GM04504 (cell line): Measurements from ENCODE around the gene ARFGEF3.
"Not testable (repeated sequence)": the region's sequence is repeated elsewhere in the genome, so short reads cannot be mapped to it uniquely, and the experiment has no call there.

ENCODE experiments used
- DNase-seq: peaks from one replicate; pipeline ENCODE4 v3.0.0-alpha.2; 2012; ENCODE audit warnings: low read depth

The ARFGEF3 gene

GRCh38 chr6:138162955-138163575 lies 1.3 kb downstream of the ARFGEF3 start:
- DNase-seq: no peak

DNA sequence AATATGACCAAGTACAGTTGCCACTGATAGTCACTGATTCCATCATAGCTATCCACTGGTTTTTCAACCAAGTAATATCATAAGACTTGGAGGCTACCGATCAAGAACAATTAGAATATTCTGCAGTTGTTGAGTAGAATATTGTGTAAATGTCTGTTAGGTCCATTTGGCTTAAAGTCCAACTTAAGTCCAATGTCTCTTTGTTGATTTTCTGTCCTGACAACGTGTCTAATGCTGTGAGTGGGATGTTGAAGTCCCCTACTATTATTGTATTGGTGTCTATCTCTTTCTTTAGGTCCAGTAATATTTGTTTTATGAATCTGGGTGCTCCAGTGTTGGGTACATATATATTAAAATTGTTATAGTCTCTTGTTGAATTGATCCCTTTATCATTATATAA lies 13.9 kb downstream of the ARFGEF3 start:
- DNase-seq: no peak

GRCh38 chr6:138176652-138177232 lies 15.0 kb downstream of the ARFGEF3 start:
- no peak for DNase-seq

DNA sequence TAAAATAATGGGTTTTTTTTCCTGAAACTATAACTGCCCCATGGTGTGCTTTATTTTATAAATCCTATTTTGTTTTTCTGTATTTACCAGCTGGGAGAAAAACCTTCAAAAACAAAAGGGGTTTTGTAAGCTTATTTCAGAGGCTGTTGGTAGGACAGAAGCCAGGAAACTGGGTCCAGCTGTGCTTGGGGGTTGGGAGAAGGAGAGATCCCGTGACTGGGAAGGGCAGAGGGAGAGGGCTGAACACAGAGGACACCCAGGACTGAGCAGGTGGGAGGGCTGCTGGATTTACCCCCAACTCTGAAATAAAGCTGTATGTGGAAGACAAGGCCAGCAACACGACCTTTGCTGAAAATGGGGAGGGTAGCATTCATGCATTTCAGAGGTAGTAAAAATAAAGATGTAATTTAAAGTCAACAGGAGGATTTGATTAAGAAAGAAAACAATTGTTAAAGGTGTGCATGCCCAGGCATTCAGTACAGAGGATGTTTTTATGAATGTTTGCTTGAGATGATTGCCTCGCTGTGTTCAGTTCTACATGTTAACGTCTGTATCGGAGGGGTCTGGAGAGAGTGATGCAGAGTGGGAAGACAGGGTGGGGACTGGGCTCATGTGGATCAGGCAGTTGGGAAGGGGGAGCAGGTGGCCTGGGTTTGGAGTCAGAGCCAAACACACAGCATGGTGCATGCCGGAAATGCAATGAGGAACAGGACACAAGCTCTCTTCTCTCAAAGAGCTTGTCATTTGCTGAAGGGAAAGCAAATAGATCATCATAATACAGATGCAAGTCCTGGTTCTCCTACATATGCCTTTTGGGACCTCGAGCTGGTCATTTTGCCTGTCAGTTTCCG lies 21.4 kb downstream of the ARFGEF3 start:
- DNase-seq: no peak

GRCh38 chr6:138183790-138184134 lies 22.0 kb downstream of the ARFGEF3 start:
- DNase-seq: no peak

DNA sequence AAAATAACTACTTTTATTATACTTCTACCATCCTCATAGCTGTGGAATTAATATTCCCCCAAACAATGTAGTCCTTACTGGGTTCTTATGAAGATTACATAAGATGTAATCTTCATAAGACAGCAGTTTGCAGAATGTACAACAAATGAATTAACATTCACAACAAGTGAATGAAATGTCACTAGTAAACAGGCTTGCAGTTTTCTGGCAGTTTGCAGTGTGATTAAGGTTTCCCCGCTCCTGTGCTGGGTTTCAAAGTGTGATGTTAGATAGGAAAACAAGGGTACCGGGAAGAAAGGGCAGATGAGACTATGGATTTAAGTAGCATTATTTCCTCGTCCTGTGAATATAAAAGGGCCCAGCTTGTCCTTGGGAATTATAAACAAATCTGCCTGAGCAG lies 22.5 kb downstream of the ARFGEF3 start:
- DNase-seq: no peak

DNA sequence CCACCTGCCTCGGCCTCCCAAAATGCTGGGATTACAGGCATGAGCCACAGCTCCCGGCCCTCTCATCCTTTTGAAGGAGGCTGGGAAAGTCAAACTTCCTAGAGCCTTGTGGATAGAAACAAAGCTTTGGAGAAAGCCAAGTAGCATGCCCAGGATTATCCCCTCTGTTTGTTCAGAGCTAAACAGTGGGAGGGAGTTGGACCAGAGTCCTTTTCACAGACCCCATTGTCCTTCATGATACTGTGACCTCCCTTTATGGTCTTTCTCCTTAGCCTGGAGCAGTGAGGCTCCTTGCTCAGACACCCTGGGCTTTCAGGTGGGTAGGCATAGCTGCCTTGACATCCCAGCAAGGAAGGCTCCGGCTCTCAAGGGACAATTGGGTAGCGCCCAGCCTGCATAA lies 25.4 kb downstream of the ARFGEF3 start:
- DNase-seq: no peak

DNA sequence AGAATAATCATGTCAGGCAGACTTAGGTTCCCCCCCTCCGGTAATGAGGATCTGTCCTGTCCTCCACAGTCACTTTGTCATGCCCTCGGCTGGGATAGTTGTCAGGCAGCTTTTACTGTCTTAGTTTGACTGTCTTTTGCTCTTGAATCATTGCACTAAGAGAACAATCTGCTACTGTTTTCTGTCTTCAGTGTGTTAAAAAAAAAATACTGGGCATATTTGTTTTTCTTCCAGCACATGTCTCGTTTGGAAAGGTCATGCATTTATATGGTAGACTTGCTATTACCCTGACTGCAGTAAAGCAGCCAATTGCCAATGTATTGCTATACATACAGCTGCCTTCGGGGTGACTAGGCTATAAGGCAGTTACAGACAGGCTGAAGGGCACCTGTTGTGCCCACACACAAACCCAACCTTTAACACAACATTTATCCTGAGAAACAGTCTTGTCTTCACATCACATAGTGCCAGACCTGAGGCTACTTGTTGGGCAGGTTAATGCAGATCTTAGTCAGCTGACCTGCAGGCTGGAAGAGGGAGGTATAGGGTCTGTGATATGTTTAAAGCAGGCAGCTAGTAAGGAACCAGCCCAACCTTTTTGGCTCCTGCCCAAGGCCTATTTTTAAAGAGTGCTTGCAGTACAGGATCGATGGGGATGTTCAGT lies 26.7 kb downstream of the ARFGEF3 start:
- no peak for DNase-seq

GRCh38 chr6:138194287-138194686 lies 32.5 kb downstream of the ARFGEF3 start:
- DNase-seq: no peak

DNA sequence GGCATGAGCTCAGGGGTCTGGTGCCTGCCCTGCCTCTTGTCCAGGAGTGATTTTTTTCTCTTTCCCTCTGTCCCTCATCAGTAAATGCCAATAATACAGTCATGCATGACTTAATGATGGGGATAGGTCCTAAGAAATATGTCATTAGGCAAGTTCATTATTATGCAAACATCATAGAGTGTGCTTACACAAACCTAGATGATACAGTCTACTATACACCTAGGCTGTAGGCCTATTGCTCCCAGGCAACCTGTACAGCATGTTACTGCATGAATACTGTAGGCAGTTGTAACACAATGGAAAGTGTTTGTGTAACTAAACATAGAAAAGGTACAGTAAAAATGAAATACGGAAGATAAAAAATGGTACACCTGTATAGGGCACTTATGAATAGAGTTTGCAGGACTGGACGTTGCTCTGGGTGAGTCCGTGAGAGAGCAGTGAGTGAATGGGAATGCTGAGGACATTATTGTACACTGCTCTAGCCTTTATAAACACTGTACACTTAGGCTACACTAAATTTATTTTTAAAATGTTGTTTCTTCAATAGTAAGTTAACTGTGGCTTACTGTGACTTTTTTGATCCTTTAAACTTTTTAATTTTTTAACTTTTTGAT lies 34.5 kb downstream of the ARFGEF3 start:
- no peak for DNase-seq

- DNase-seq: no peak
Measured at GRCh38 chr6:138197570-138197969, 35.8 kb downstream of the ARFGEF3 start.

GRCh38 chr6:138198430-138199091 lies 36.8 kb downstream of the ARFGEF3 start:
- DNase-seq: no peak

DNA sequence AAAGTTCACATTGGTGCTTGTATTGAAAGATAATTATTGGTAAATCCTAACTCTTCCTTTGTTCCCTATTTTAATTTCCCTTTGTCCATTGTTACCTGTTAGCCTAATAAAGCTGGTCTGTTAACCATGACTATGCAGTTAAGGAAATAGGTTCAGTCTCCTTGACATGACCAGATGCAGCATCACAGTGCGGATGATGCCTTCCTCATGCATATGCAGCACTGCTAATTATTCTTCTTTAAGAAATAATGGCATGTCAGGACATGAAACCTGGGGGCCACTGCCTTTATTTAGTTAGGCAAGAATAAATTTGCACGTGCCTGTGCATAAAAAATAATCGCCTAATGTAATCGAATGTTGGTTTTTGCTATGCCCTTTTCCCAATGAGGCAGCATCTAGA lies 40.1 kb downstream of the ARFGEF3 start:
- DNase-seq: no peak

DNA sequence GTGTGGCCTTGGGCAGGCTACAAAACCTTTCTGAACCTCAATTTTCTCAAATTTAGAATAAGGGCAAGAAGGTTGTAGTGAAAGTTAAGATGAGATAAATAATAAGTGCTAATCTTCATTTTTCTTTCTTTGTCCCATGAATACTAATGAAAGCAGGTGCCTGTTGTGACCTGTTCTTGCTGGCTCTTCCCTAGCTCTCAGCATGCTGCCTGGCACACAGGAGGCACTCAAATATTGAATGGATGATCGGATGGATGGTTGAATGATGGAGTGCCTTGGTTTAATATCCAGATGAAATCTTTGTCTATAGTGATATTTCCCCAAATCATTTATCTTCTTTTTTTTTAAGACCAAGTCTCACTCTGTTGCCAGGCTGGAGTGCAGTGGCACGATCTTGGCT lies 41.6 kb downstream of the ARFGEF3 start:
- DNase-seq: no peak

- no peak for DNase-seq
Measured at GRCh38 chr6:138204303-138204702, 42.6 kb downstream of the ARFGEF3 start.

GRCh38 chr6:138204792-138205384 lies 43.1 kb downstream of the ARFGEF3 start:
- no peak for DNase-seq

DNA sequence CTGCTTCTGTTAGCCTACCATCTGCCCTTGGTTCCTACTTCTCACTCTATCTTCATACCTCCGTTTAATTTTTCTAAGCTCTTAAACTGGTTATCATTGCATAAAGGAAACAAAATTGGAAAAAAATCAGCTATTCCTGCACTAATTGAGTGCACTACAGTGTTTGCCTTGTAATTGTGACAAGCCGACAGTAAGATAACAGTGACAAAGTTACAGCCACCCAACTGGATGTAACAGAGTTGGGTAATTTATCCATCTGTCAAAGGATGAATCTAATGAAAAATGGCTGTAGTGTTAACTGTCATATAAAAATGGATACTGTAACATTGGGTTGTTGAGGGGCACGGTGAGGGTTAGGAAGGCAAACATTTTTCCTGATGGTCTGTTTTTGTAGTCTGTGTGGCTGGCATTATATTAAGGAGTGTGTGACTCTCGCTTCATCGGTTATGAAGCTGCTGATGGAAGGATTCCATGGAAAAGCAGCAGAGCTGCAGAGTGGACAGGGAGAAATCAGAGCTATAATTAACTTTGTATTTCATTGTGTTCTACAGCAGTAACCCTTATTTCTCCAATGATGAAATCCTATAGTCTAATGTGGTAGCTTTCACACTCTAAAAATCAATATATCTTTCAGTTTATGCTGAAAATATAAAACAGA lies 43.8 kb downstream of the ARFGEF3 start:
- DNase-seq: no peak

GRCh38 chr6:138206862-138207261 lies 45.1 kb downstream of the ARFGEF3 start:
- DNase-seq: no peak

DNA sequence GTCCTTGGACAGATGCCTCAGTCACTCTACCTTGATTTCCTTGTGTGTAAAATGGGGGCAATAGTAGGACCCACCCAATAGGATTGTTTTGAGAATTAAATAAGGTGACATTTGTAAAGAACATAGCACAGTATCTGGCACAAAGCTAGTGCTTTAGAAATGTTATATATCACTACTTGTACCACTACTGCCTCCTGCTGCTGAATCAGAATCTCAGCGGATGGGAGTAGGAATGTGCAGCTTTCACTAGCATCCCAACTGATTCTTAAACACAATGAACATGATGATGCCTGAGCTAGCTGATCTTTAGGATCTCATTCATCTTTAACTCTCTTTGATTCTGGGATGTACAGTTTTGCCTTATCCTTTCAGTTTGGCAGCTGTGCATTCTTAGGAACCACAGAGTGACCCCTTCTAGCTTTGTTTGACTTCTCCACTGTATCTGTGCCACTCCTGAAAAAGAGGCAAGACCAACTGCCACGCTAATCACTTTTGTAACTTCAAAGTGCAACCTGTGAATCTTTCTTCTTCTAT lies 49.4 kb downstream of the ARFGEF3 start:
- no peak for DNase-seq

GRCh38 chr6:138211601-138212000 lies 49.9 kb downstream of the ARFGEF3 start:
- no peak for DNase-seq

DNA sequence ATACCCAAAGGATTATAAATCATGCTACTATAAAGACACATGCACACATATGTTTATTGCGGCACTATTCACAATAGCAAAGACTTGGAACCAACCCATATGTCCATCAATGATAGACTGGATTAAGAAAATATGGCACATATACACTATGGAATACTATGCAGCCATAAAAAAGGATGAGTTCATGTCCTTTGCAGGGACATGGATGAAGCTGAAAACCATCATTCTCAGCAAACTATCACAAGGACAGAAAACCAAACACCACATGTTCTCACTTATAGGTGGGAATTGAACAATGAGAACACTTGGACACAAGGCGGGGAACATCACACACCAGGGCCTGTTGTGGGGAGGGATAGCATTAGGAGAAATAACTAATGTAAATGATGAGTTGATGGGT lies 50.8 kb downstream of the ARFGEF3 start:
- DNase-seq: not testable (repeated sequence)
